ENCODE results near the gene CCDC3. TPM values are rescaled to one million over a fixed set of nuclear protein-coding genes. Genes with fewer than 3 reads are reported as not detected.

The CCDC3 gene
- total RNA-seq, 2 donors from 2014 or later = 10.0 to 14.9 TPM

GRCh38 chr10:12974491-12975199, 26.9 kb downstream of the CCDC3 start:
- TF ChIP-seq CTCF (IDR thresholded peaks at IDR 0.05) = no peak
- Histone ChIP-seq H3K36me3 (no peaks in the 10 kb centered on the region), H3K4me3 (no peak overlapping the region), H3K4me1 (no peaks in the 10 kb centered on the region), H3K27me3 (no peaks in the 10 kb centered on the region), H3K9me3 (no peaks in the 10 kb centered on the region), H3K27ac (no peak overlapping the region)
- DNase-seq (ENCODE audit: low spot score) = no peak

GRCh38 chr10:12974078-12974477, 27.4 kb downstream of the CCDC3 start:
- no peak for DNase-seq (ENCODE audit: low spot score)
- Histone ChIP-seq H3K9me3 (no peaks in the 10 kb centered on the region), H3K27ac (no peak overlapping the region), H3K27me3 (no peaks in the 10 kb centered on the region), H3K4me3 (no peak overlapping the region), H3K36me3 (no peaks in the 10 kb centered on the region), H3K4me1 (no peaks in the 10 kb centered on the region)
- no peak for TF ChIP-seq CTCF (IDR thresholded peaks at IDR 0.05)

DNA sequence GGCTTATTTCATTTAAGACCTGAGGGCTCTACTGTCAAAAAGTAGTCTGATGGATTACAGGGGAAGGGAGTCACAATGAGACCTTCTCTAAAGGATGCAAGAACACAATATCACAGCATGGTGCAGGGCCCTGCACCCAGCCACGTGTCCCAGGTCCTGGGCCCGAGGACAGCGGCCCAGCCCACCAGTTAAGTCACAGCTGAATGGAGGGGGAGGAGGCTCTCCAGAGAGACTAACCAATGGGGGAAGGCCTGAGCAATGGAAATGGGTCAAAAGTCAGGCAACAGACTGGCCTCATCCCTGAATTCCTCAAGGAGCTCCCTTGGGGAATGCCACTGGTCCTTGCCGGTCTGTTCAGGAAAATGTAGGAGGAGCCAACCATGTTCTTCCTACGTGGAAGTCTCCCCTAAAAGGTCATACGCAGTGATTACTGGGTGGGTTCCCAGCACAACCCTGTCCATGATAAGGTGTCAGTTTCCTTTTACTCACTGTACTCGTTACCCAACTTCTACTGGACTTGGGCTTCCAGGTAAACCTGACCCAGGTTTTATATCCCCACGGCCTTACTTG, 28.3 kb downstream of the CCDC3 start:
- no peak overlapping the region for H3K4me3 ChIP-seq
- DNase-seq (ENCODE audit: low spot score) = no peak
- peaks cover 0 to 7% of the 10 kb centered on the region in 2 donors for H3K9me3 ChIP-seq
- H3K27ac ChIP-seq = no peak overlapping the region
- H3K36me3 ChIP-seq = no peaks in the 10 kb centered on the region
- no peaks in the 10 kb centered on the region for H3K27me3 ChIP-seq
- no peaks in the 10 kb centered on the region for H3K4me1 ChIP-seq
- TF ChIP-seq CTCF (IDR thresholded peaks at IDR 0.05) = no peak

DNA sequence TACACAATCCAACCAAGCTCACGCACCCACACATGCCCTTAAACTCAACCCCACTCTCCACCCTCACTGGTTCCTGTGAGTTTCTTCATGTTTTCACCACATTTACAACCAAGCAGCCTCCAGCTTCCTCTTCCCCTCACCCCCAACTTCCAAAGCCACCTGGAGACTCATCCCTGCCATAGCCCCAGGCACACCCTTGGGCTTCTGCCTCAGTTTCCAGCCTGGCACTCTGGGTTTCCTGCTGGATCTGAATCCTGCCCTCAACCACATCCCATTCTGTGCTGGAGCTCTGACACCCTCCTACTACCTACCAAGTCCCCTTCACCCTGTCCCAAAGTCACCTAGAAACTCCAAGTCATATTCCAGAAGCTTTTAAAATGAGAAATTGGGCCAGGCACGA, 29.4 kb downstream of the CCDC3 start:
- H3K27me3 ChIP-seq = no peaks in the 10 kb centered on the region
- no peak for TF ChIP-seq CTCF (IDR thresholded peaks at IDR 0.05)
- H3K4me1 ChIP-seq = no peaks in the 10 kb centered on the region
- no peaks in the 10 kb centered on the region for H3K36me3 ChIP-seq
- no peak overlapping the region for H3K27ac ChIP-seq
- DNase-seq (ENCODE audit: low spot score) = no peak
- peaks cover 0 to 18% of the 10 kb centered on the region in 2 donors for H3K9me3 ChIP-seq
- no peak overlapping the region for H3K4me3 ChIP-seq

DNA sequence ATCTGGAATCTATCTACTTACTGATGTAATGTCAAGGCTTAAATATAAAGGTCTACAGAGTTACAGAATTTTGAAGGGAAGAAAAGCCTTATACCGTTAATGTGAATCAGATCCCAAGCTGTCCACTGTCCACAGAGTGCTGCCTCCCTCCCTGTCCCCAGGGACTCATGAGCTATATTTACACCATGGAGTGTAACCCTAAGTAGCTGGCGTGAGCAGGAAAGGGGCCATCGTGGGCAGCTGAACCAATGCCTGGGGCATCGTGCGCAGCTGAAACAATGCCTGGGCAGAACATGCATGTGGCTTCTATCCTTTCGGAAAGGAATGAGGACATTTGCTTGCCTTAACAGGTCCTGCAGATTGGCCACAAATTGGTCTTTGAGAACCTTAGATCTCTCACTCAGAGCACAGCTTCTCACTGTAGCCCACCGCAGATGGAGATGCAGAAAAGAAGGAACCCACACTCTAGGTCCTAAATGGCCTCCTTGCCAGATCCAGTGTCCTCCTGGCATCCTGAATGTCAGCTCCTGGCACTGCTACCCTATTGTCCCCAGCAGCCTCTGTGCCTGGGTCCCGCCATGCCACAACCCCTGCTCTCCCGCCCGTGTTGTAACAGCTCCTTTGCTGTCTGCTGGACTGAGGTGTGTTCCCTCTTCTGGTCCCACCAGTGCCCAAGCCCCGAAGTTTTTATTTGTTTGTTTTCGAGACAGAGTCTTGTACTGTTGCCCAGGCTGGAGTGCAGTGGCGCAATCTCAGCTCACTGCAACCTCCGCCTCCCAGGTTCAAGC, 30.3 kb downstream of the CCDC3 start:
- Histone ChIP-seq H3K36me3 (no peaks in the 10 kb centered on the region), H3K4me1 (no peaks in the 10 kb centered on the region), H3K9me3 (peaks cover 0 to 21% of the 10 kb centered on the region in 2 donors), H3K4me3 (no peak overlapping the region), H3K27me3 (no peaks in the 10 kb centered on the region), H3K27ac (no peak overlapping the region)
- no peak for TF ChIP-seq CTCF (IDR thresholded peaks at IDR 0.05)
- DNase-seq (ENCODE audit: low spot score) = no peak

Data from right atrium auricular region (tissue), 2 donors.